Neural crest cell (in vitro differentiated cells): ENCODE measurements around the gene SNAI1. TPM values are rescaled to one million over a fixed set of nuclear protein-coding genes. Genes with fewer than 3 reads are reported as not detected.

Experiments
- DNase-seq: peaks from one replicate; pipeline ENCODE4 v3.0.0; 2021; ENCODE audit warnings: low read depth, mixed read lengths, low spot score
- H3K27ac Mint-ChIP-seq: one replicate; pipeline ENCODE4 v1.8.0; 2021; ENCODE audit warnings: mild to moderate bottlenecking, mixed read lengths; ENCODE audit not compliant: unreplicated experiment
- H3K27me3 Mint-ChIP-seq: 2 replicates; pipeline ENCODE4 v1.8.0; 2021; ENCODE audit warnings: low read depth, mild to moderate bottlenecking, mixed read lengths
- H3K36me3 Mint-ChIP-seq: 2 replicates; pipeline ENCODE4 v1.8.0; 2021; ENCODE audit warnings: low read depth, mild to moderate bottlenecking, mixed read lengths
- H3K4me1 Mint-ChIP-seq: 2 replicates; pipeline ENCODE4 v1.8.0; 2021; ENCODE audit warnings: mixed read lengths
- H3K4me3 Mint-ChIP-seq: one replicate; pipeline ENCODE4 v1.8.0; 2021; ENCODE audit warnings: mild to moderate bottlenecking, mixed read lengths
- H3K9me3 Mint-ChIP-seq: 2 replicates; pipeline ENCODE4 v1.8.0; 2021; ENCODE audit warnings: mixed read lengths
- total RNA-seq: library from RNA; stranded (reverse); gene quantifications from 2 replicates; pipeline ENCODE4 v1.2.1, GENCODE V29; 2021
- TF ChIP-seq, protein P1 (sequence below): fragments of 200-600 bp; sonication (generic); conservative IDR thresholded peaks from 2 replicates; pipeline ENCODE4 v1.5.0; 2021; ENCODE audit warnings: antibody characterized with exemption, mild to moderate bottlenecking

The SNAI1 gene
- total RNA-seq, 1 donor from 2014 or later: 12.5 TPM

DNA sequence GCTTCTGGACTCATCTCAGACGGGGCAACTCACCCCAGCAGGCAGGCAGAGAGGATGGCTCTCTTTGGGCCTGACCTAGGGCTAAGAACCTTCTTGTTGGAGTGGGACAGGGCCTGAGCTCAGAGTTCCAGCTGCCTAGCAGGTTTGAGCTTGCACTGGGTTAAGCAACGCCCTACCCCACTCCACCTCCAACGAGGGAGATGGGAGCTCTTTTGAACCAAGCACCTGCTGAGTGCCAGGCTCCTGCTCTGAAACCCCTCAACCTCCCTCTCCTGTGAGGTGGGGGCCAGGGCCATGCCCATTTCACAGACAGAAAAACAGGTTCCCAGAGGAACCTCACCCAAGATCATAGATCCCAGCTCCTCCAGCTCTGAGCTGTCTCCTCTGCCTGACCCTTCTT is 54.3 kb downstream of the SNAI1 start:
- DNase-seq: no peak
- Mint-ChIP-seq H3K27me3 (no peaks in the 10 kb centered on the region), H3K4me3 (no peak overlapping the region), H3K4me1 (peaks cover 15% of the 10 kb centered on the region), H3K9me3 (no peaks in the 10 kb centered on the region), H3K36me3 (no peaks in the 10 kb centered on the region), H3K27ac (no peak overlapping the region)
- TF ChIP-seq, protein P1, sequence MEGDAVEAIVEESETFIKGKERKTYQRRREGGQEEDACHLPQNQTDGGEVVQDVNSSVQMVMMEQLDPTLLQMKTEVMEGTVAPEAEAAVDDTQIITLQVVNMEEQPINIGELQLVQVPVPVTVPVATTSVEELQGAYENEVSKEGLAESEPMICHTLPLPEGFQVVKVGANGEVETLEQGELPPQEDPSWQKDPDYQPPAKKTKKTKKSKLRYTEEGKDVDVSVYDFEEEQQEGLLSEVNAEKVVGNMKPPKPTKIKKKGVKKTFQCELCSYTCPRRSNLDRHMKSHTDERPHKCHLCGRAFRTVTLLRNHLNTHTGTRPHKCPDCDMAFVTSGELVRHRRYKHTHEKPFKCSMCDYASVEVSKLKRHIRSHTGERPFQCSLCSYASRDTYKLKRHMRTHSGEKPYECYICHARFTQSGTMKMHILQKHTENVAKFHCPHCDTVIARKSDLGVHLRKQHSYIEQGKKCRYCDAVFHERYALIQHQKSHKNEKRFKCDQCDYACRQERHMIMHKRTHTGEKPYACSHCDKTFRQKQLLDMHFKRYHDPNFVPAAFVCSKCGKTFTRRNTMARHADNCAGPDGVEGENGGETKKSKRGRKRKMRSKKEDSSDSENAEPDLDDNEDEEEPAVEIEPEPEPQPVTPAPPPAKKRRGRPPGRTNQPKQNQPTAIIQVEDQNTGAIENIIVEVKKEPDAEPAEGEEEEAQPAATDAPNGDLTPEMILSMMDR: no peak

DNA sequence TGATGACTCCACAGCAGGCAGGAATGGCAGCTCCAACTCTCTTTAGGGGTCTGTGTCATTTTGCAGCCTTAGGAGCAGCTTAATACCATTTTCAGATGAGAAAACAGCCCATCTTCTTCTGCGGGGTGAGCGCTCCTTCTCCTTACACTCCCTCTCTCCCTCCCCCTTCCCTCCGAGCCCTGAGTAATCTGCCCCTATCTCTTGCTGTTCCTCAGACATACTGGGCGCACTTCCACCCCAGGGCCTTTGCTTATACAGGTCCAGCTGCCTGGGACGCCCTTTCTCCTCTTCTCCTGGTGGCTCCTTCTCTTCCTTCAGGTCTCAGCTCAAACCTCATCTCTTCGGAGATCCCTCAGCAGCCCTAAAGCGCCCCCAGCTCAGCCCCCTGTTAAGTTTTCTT is 54.8 kb downstream of the SNAI1 start:
- Mint-ChIP-seq H3K9me3 (no peaks in the 10 kb centered on the region), H3K27ac (no peak overlapping the region), H3K36me3 (no peaks in the 10 kb centered on the region), H3K27me3 (no peaks in the 10 kb centered on the region), H3K4me1 (peaks cover 15% of the 10 kb centered on the region), H3K4me3 (no peak overlapping the region)
- TF ChIP-seq, protein P1: no peak
- no peak for DNase-seq

DNA sequence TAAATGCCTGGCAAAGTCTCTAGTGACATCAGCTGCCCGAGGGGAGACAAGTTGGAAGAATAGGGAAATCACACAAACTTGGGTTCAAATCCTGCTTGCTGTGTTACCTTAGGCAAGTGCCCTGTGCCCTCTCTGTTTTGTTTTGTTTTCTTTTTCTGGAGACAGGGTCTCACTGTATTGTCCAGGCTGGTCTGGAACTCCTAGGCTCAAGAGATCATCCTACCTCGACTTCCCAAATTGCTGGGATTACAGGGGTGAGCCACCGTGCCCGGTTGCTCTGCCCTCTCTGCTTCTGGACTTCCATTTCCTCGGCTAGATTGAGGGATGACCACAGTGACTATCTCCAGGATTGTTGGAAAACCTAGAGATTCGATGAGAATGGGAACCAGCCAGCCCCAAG is 55.4 kb downstream of the SNAI1 start:
- H3K27me3 Mint-ChIP-seq: no peaks in the 10 kb centered on the region
- no peak overlapping the region for H3K4me3 Mint-ChIP-seq
- TF ChIP-seq, protein P1: no peak
- DNase-seq: no peak
- H3K9me3 Mint-ChIP-seq: no peaks in the 10 kb centered on the region
- H3K4me1 Mint-ChIP-seq: peaks cover 15% of the 10 kb centered on the region
- no peak overlapping the region for H3K27ac Mint-ChIP-seq
- H3K36me3 Mint-ChIP-seq: no peaks in the 10 kb centered on the region

Other genes starting within 250 kb of the SNAI1 start
- gene SLC9A8, start 170.2 kb upstream of the SNAI1 start, total RNA-seq: 9.1 and 9.7 TPM in 2 replicates
- gene SPATA2, start 67.5 kb upstream of the SNAI1 start, total RNA-seq: 10.3 and 10.5 TPM in 2 replicates
- gene RNF114, start 46.6 kb upstream of the SNAI1 start, total RNA-seq: 53.0 and 59.0 TPM in 2 replicates
- gene UBE2V1, start 130.2 kb downstream of the SNAI1 start, total RNA-seq: 147 and 177 TPM in 2 replicates
- gene PEDS1, start 170.7 kb downstream of the SNAI1 start, total RNA-seq: 26.1 and 29.1 TPM in 2 replicates
- 7.6 and 7.8 TPM in 2 replicates for gene CEBPB, start 207.8 kb downstream of the SNAI1 start, total RNA-seq